IPS-20b (cell line): ENCODE data around the gene HLA-F.

ENCODE experiments used
- H3K27ac ChIP-seq: one replicate; pipeline ENCODE4 v1.5.1; 2013; ENCODE audit warnings: low read length
- H3K27me3 ChIP-seq: 2 replicates; pipeline ENCODE4 v1.6.1; 2013; ENCODE audit warnings: mild to moderate bottlenecking, low read length, inconsistent platforms; ENCODE audit not compliant: insufficient read depth
- H3K36me3 ChIP-seq: 2 replicates; pipeline ENCODE4 v1.6.1; 2013; ENCODE audit warnings: low read depth, mild to moderate bottlenecking, inconsistent platforms, low read length, moderate library complexity; ENCODE audit not compliant: insufficient read depth
- H3K4me1 ChIP-seq: 2 replicates; pipeline ENCODE4 v1.6.1; 2013; ENCODE audit warnings: mild to moderate bottlenecking, control low read depth, inconsistent platforms, low read length, moderate library complexity; ENCODE audit not compliant: insufficient read depth
- H3K4me3 ChIP-seq: 2 replicates; pipeline ENCODE4 v1.5.1; 2013; ENCODE audit warnings: mild to moderate bottlenecking, low read length, inconsistent platforms
- H3K9ac ChIP-seq: 2 replicates; pipeline ENCODE4 v1.6.1; 2013; ENCODE audit warnings: low read depth, mild to moderate bottlenecking, inconsistent platforms, low read length, moderate library complexity
- H3K9me3 ChIP-seq: 2 replicates; pipeline ENCODE4 v1.6.1; 2013; ENCODE audit warnings: mild to moderate bottlenecking, low read depth, low read length, inconsistent platforms; ENCODE audit not compliant: insufficient read depth

Gene HLA-F

DNA sequence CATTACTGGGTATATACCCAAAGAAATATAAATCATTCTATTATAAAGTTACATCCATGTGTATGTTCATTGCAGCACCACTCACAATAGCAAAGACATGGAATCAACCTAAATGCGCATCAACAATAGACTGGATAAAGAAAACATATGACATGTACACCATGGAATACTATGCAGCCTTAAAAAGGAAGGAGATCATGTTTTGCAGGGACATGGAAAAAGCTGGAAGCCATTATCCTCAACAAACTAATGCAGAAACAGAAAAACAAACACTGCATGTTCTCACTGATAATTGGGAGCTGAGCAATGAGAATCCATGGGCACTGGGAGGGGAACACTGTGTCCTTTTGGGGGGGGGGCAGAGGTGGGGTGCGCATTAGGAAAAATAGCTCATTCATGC, 53.5 kb downstream of the HLA-F start:
- Histone ChIP-seq H3K9ac (no peak overlapping the region), H3K27me3 (no peaks in the 10 kb centered on the region), H3K27ac (no peak overlapping the region), H3K36me3 (no peaks in the 10 kb centered on the region), H3K4me3 (no peak overlapping the region), H3K4me1 (no peaks in the 10 kb centered on the region), H3K9me3 (no peaks in the 10 kb centered on the region)
